HG03342 (cell line): Measurements from ENCODE around the gene PRSS22.

Source experiments
- ATAC-seq: cut with Tn5 transposase; IDR thresholded peaks from one replicate; pipeline ENCODE4 v1.9.1; 2021; ENCODE audit warnings: mild to moderate bottlenecking, moderate library complexity; ENCODE audit not compliant: unreplicated experiment

Gene PRSS22

GRCh38 chr16:2881783-2882649, 24.0 kb upstream of the PRSS22 start:
- no peak for ATAC-seq

- no peak for ATAC-seq
Observed at GRCh38 chr16:2879854-2880508, 22.0 kb upstream of the PRSS22 start.

- peak; percentile 57 for ATAC-seq
Observed at GRCh38 chr16:2874912-2875362, 17.0 kb upstream of the PRSS22 start.

GRCh38 chr16:2874032-2874911, 16.3 kb upstream of the PRSS22 start:
- ATAC-seq = no peak

- no peak for ATAC-seq
Observed at GRCh38 chr16:2871926-2872325, 14.0 kb upstream of the PRSS22 start.

- peak; percentile 88 for ATAC-seq
Observed at GRCh38 chr16:2867987-2868789, 10.2 kb upstream of the PRSS22 start.

GRCh38 chr16:2867661-2867986, 9.7 kb upstream of the PRSS22 start:
- no peak for ATAC-seq

- no peak for ATAC-seq
Observed at GRCh38 chr16:2866431-2866830, 8.5 kb upstream of the PRSS22 start.

GRCh38 chr16:2865651-2866050, 7.7 kb upstream of the PRSS22 start:
- no peak for ATAC-seq

- ATAC-seq = no peak
Observed at GRCh38 chr16:2860826-2861567, 3.0 kb upstream of the PRSS22 start.

GRCh38 chr16:2859686-2860265, 1.8 kb upstream of the PRSS22 start:
- no peak for ATAC-seq

- ATAC-seq = no peak
Observed at GRCh38 chr16:2858245-2859025, 465 bp upstream of the PRSS22 start.

- ATAC-seq = no peak
Observed at GRCh38 chr16:2856686-2857450, 1.1 kb downstream of the PRSS22 start.

- ATAC-seq = no peak
Observed at GRCh38 chr16:2856061-2856670, 1.8 kb downstream of the PRSS22 start.

- ATAC-seq = no peak
Observed at GRCh38 chr16:2855536-2855935, 2.4 kb downstream of the PRSS22 start.

GRCh38 chr16:2854700-2855309, 3.2 kb downstream of the PRSS22 start:
- no peak for ATAC-seq

GRCh38 chr16:2853531-2854073, 4.4 kb downstream of the PRSS22 start:
- no peak for ATAC-seq
